ENCODE data around the gene FAM240B.

GRCh38 chr9:38724754-38725153, 4.8 kb upstream of the FAM240B start:
- TF ChIP-seq CTCF (IDR thresholded peaks at IDR 0.05; ENCODE audit: control extremely low read depth in 1 of 3, insufficient read depth in 1 of 3, low read depth in 1 of 3, low read length in 3 of 3) = no peak
- TF ChIP-seq EZH2 (IDR thresholded peaks at IDR 0.05; ENCODE audit: low read depth, low read length, severe bottlenecking) = no peak
- no peak for TF ChIP-seq RAD21 (IDR thresholded peaks at IDR 0.05 in 1 of 2, conservative IDR thresholded peaks at IDR 0.05 in 1 of 2; ENCODE audit: low read depth in 2 of 2, low read length in 2 of 2)
- no peak for TF ChIP-seq POLR2AphosphoS5 (IDR thresholded peaks at IDR 0.05; ENCODE audit: low read depth, low read length)
- TF ChIP-seq EGR1 (IDR thresholded peaks at IDR 0.05; ENCODE audit: borderline replicate concordance, low read depth, low read length) = no peak
- TF ChIP-seq ZNF274 (IDR thresholded peaks at IDR 0.05; ENCODE audit: borderline replicate concordance, extremely low read depth, low read length) = no peak
- TF ChIP-seq SIX5 (IDR thresholded peaks at IDR 0.05; ENCODE audit: low read depth, low read length) = no peak
- TF ChIP-seq RBBP5 (IDR thresholded peaks at IDR 0.05; ENCODE audit: borderline replicate concordance, low read depth, low read length) = no peak
- no peak for TF ChIP-seq JUND (IDR thresholded peaks at IDR 0.05; ENCODE audit: low read length)
- no peak for TF ChIP-seq POLR2A (IDR thresholded peaks at IDR 0.05; ENCODE audit: control extremely low read depth in 1 of 2, low read depth in 2 of 2, low read length in 2 of 2)

Data from H1 (cell line).